Measurements from ENCODE around the gene COQ10B. TPM values are rescaled to one million over a fixed set of nuclear protein-coding genes. Genes with fewer than 3 reads are reported as not detected.

COQ10B gene
- 11.6 TPM for polyA plus RNA-seq (2013, experiment 1 of 2)
- polyA plus RNA-seq (2013, experiment 2 of 2), result 11.5 TPM

GRCh38 chr2:197453123-197453913 is at the start of gene COQ10B:
TSS of gene COQ10B (plus strand) at chr2:197453552. CDS start at chr2:197453561, 9 bp downstream.
- WGBS (ENCODE audit: extremely low coverage, insufficient coverage, low lambda C conversion rate), result no CpG with 5 or more reads among the region's 70 CpGs
- no peaks in the 10 kb centered on the region for H3K27me3 ChIP-seq (ENCODE audit: insufficient read depth, low read length, poor library complexity)
- H3K36me3 ChIP-seq (ENCODE audit: control insufficient read depth, insufficient read depth, low read length), result no peaks in the 10 kb centered on the region
- H4K8ac ChIP-seq (ENCODE audit: low read depth, low read length), result no peak within 1 kb of the TSS
- H3K9ac ChIP-seq (ENCODE audit: low read length), result peak within 1 kb of the TSS; percentile 87
- H3K4ac ChIP-seq (ENCODE audit: low read depth, low read length), result peak within 1 kb of the TSS; percentile 58
- no peak within 1 kb of the TSS for H3K23ac ChIP-seq (ENCODE audit: low read length)
- peak within 1 kb of the TSS; percentile 77 for H3K27ac ChIP-seq (ENCODE audit: low read depth, low read length)
- peak within 1 kb of the TSS; percentile 7 for H4K5ac ChIP-seq (ENCODE audit: low read length)
- peaks cover 24% of the 10 kb centered on the region for H3K79me2 ChIP-seq (ENCODE audit: control insufficient read depth, insufficient read depth, low read length)
- peak within 1 kb of the TSS; percentile 95 for H3K56ac ChIP-seq (ENCODE audit: low read length)
- no peak within 1 kb of the TSS for H2BK120ac ChIP-seq (ENCODE audit: low read depth, low read length)
- no peak within 1 kb of the TSS for H2AK5ac ChIP-seq (ENCODE audit: low read length)
- peak within 1 kb of the TSS; percentile 13 for H3K18ac ChIP-seq (ENCODE audit: low read length)
- peaks cover 2% of the 10 kb centered on the region for H3K79me1 ChIP-seq (ENCODE audit: low read length)
- peak within 1 kb of the TSS; percentile 74 for H3K4me3 ChIP-seq (ENCODE audit: low read length)
- H3K4me2 ChIP-seq (ENCODE audit: low read length), result peak within 1 kb of the TSS; percentile 95
- H2BK15ac ChIP-seq (replicated peaks; ENCODE audit: low read depth), result no peak within 1 kb of the TSS
- peak; percentile 100 for DNase-seq
- H2BK5ac ChIP-seq (ENCODE audit: low read length), result peak within 1 kb of the TSS; percentile 31
- H3K4me1 ChIP-seq (ENCODE audit: control insufficient read depth, low read depth, low read length), result peaks cover 2% of the 10 kb centered on the region

- Histone ChIP-seq H3K79me2 (ENCODE audit: control insufficient read depth, insufficient read depth, low read length) (no peaks in the 10 kb centered on the region), H3K27ac (ENCODE audit: low read depth, low read length) (no peak overlapping the region), H2BK5ac (ENCODE audit: low read length) (no peak overlapping the region), H3K56ac (ENCODE audit: low read length) (no peak overlapping the region), H2AK5ac (ENCODE audit: low read length) (no peak overlapping the region), H3K9ac (ENCODE audit: low read length) (no peak overlapping the region), H2BK120ac (ENCODE audit: low read depth, low read length) (no peak overlapping the region), H3K79me1 (ENCODE audit: low read length) (peaks cover 3% of the 10 kb centered on the region), H2BK15ac (replicated peaks; ENCODE audit: low read depth) (no peak overlapping the region), H3K36me3 (ENCODE audit: control insufficient read depth, insufficient read depth, low read length) (peaks cover 8% of the 10 kb centered on the region), H4K5ac (ENCODE audit: low read length) (no peak overlapping the region), H4K8ac (ENCODE audit: low read depth, low read length) (no peak overlapping the region), H3K4me1 (ENCODE audit: control insufficient read depth, low read depth, low read length) (no peaks in the 10 kb centered on the region), H3K18ac (ENCODE audit: low read length) (no peak overlapping the region), H3K23ac (ENCODE audit: low read length) (no peak overlapping the region), H3K4ac (ENCODE audit: low read depth, low read length) (no peak overlapping the region), H3K4me2 (ENCODE audit: low read length) (no peak overlapping the region), H3K4me3 (ENCODE audit: low read length) (no peak overlapping the region), H3K27me3 (ENCODE audit: insufficient read depth, low read length, poor library complexity) (no peaks in the 10 kb centered on the region)
- WGBS (ENCODE audit: extremely low coverage, insufficient coverage, low lambda C conversion rate), result no CpG with 5 or more reads among the region's 2 CpGs
- no peak for DNase-seq
Measured at GRCh38 chr2:197405582-197405981, 47.8 kb upstream of the COQ10B start.

- Histone ChIP-seq H4K5ac (ENCODE audit: low read length) (no peak overlapping the region), H3K4me3 (ENCODE audit: low read length) (no peak overlapping the region), H3K4ac (ENCODE audit: low read depth, low read length) (no peak overlapping the region), H2BK15ac (replicated peaks; ENCODE audit: low read depth) (no peak overlapping the region), H3K56ac (ENCODE audit: low read length) (no peak overlapping the region), H4K8ac (ENCODE audit: low read depth, low read length) (no peak overlapping the region), H3K27ac (ENCODE audit: low read depth, low read length) (no peak overlapping the region), H2BK120ac (ENCODE audit: low read depth, low read length) (no peak overlapping the region), H2AK5ac (ENCODE audit: low read length) (no peak overlapping the region), H3K4me1 (ENCODE audit: control insufficient read depth, low read depth, low read length) (no peaks in the 10 kb centered on the region), H3K79me1 (ENCODE audit: low read length) (peaks cover 5% of the 10 kb centered on the region), H3K36me3 (ENCODE audit: control insufficient read depth, insufficient read depth, low read length) (peaks cover 8% of the 10 kb centered on the region), H3K27me3 (ENCODE audit: insufficient read depth, low read length, poor library complexity) (no peaks in the 10 kb centered on the region), H3K79me2 (ENCODE audit: control insufficient read depth, insufficient read depth, low read length) (peaks cover 2% of the 10 kb centered on the region), H3K23ac (ENCODE audit: low read length) (no peak overlapping the region), H3K4me2 (ENCODE audit: low read length) (no peak overlapping the region), H3K18ac (ENCODE audit: low read length) (no peak overlapping the region), H2BK5ac (ENCODE audit: low read length) (no peak overlapping the region), H3K9ac (ENCODE audit: low read length) (no peak overlapping the region)
- no peak for DNase-seq
- no CpG with 5 or more reads among the region's 5 CpGs for WGBS (ENCODE audit: extremely low coverage, insufficient coverage, low lambda C conversion rate)
Measured at GRCh38 chr2:197414039-197414438, 39.3 kb upstream of the COQ10B start.

GRCh38 chr2:197414515-197414914 is 38.8 kb upstream of the COQ10B start:
- H3K36me3 ChIP-seq (ENCODE audit: control insufficient read depth, insufficient read depth, low read length), result peaks cover 7% of the 10 kb centered on the region
- H3K4me1 ChIP-seq (ENCODE audit: control insufficient read depth, low read depth, low read length), result no peaks in the 10 kb centered on the region
- H3K9ac ChIP-seq (ENCODE audit: low read length), result no peak overlapping the region
- H3K79me2 ChIP-seq (ENCODE audit: control insufficient read depth, insufficient read depth, low read length), result peaks cover 2% of the 10 kb centered on the region
- H3K79me1 ChIP-seq (ENCODE audit: low read length), result peaks cover 5% of the 10 kb centered on the region
- no peak overlapping the region for H3K23ac ChIP-seq (ENCODE audit: low read length)
- H2BK120ac ChIP-seq (ENCODE audit: low read depth, low read length), result no peak overlapping the region
- no CpG with 5 or more reads among the region's 2 CpGs for WGBS (ENCODE audit: extremely low coverage, insufficient coverage, low lambda C conversion rate)
- no peak overlapping the region for H4K5ac ChIP-seq (ENCODE audit: low read length)
- no peak overlapping the region for H3K4me2 ChIP-seq (ENCODE audit: low read length)
- H3K18ac ChIP-seq (ENCODE audit: low read length), result no peak overlapping the region
- H3K56ac ChIP-seq (ENCODE audit: low read length), result no peak overlapping the region
- no peak overlapping the region for H3K4me3 ChIP-seq (ENCODE audit: low read length)
- H2BK15ac ChIP-seq (replicated peaks; ENCODE audit: low read depth), result no peak overlapping the region
- no peaks in the 10 kb centered on the region for H3K27me3 ChIP-seq (ENCODE audit: insufficient read depth, low read length, poor library complexity)
- H2AK5ac ChIP-seq (ENCODE audit: low read length), result no peak overlapping the region
- H4K8ac ChIP-seq (ENCODE audit: low read depth, low read length), result no peak overlapping the region
- no peak overlapping the region for H3K4ac ChIP-seq (ENCODE audit: low read depth, low read length)
- H3K27ac ChIP-seq (ENCODE audit: low read depth, low read length), result no peak overlapping the region
- H2BK5ac ChIP-seq (ENCODE audit: low read length), result no peak overlapping the region
- no peak for DNase-seq

- WGBS (ENCODE audit: extremely low coverage, insufficient coverage, low lambda C conversion rate), result no CpG with 5 or more reads among the region's 1 CpG
- H2BK120ac ChIP-seq (ENCODE audit: low read depth, low read length), result no peak overlapping the region
- no peak overlapping the region for H4K8ac ChIP-seq (ENCODE audit: low read depth, low read length)
- H3K79me1 ChIP-seq (ENCODE audit: low read length), result peaks cover 3% of the 10 kb centered on the region
- peaks cover 5% of the 10 kb centered on the region for H3K36me3 ChIP-seq (ENCODE audit: control insufficient read depth, insufficient read depth, low read length)
- H3K4me2 ChIP-seq (ENCODE audit: low read length), result no peak overlapping the region
- H4K5ac ChIP-seq (ENCODE audit: low read length), result no peak overlapping the region
- H3K23ac ChIP-seq (ENCODE audit: low read length), result no peak overlapping the region
- no peaks in the 10 kb centered on the region for H3K4me1 ChIP-seq (ENCODE audit: control insufficient read depth, low read depth, low read length)
- H2AK5ac ChIP-seq (ENCODE audit: low read length), result no peak overlapping the region
- no peak overlapping the region for H2BK5ac ChIP-seq (ENCODE audit: low read length)
- H3K4ac ChIP-seq (ENCODE audit: low read depth, low read length), result no peak overlapping the region
- H3K18ac ChIP-seq (ENCODE audit: low read length), result no peak overlapping the region
- no peak overlapping the region for H3K9ac ChIP-seq (ENCODE audit: low read length)
- no peak overlapping the region for H3K4me3 ChIP-seq (ENCODE audit: low read length)
- no peak for DNase-seq
- H3K27ac ChIP-seq (ENCODE audit: low read depth, low read length), result no peak overlapping the region
- H3K27me3 ChIP-seq (ENCODE audit: insufficient read depth, low read length, poor library complexity), result no peaks in the 10 kb centered on the region
- no peak overlapping the region for H2BK15ac ChIP-seq (replicated peaks; ENCODE audit: low read depth)
- H3K56ac ChIP-seq (ENCODE audit: low read length), result no peak overlapping the region
- H3K79me2 ChIP-seq (ENCODE audit: control insufficient read depth, insufficient read depth, low read length), result peaks cover 2% of the 10 kb centered on the region
Measured at GRCh38 chr2:197416268-197416667, 37.1 kb upstream of the COQ10B start.

GRCh38 chr2:197419438-197419837 is 33.9 kb upstream of the COQ10B start:
- Histone ChIP-seq H3K4me1 (ENCODE audit: control insufficient read depth, low read depth, low read length) (no peaks in the 10 kb centered on the region), H3K27ac (ENCODE audit: low read depth, low read length) (no peak overlapping the region), H3K27me3 (ENCODE audit: insufficient read depth, low read length, poor library complexity) (no peaks in the 10 kb centered on the region), H2AK5ac (ENCODE audit: low read length) (no peak overlapping the region), H4K5ac (ENCODE audit: low read length) (no peak overlapping the region), H3K18ac (ENCODE audit: low read length) (no peak overlapping the region), H4K8ac (ENCODE audit: low read depth, low read length) (no peak overlapping the region), H3K4ac (ENCODE audit: low read depth, low read length) (no peak overlapping the region), H3K56ac (ENCODE audit: low read length) (no peak overlapping the region), H3K4me2 (ENCODE audit: low read length) (no peak overlapping the region), H3K23ac (ENCODE audit: low read length) (no peak overlapping the region), H2BK120ac (ENCODE audit: low read depth, low read length) (no peak overlapping the region), H2BK15ac (replicated peaks; ENCODE audit: low read depth) (no peak overlapping the region), H2BK5ac (ENCODE audit: low read length) (no peak overlapping the region), H3K4me3 (ENCODE audit: low read length) (no peak overlapping the region), H3K79me2 (ENCODE audit: control insufficient read depth, insufficient read depth, low read length) (peaks cover 22% of the 10 kb centered on the region), H3K9ac (ENCODE audit: low read length) (no peak overlapping the region), H3K79me1 (ENCODE audit: low read length) (peaks cover 3% of the 10 kb centered on the region), H3K36me3 (ENCODE audit: control insufficient read depth, insufficient read depth, low read length) (peaks cover 5% of the 10 kb centered on the region)
- DNase-seq, result no peak

All from mesendoderm (in vitro differentiated cells).